ENCODE results near the gene TMEM119.

- TF ChIP-seq CTCF (IDR thresholded peaks at IDR 0.05) (no peak), POLR2A (IDR thresholded peaks at IDR 0.05) (no peak)
Measured at GRCh38 chr12:108584456-108585065, 13.3 kb downstream of the TMEM119 start.

All from adrenal gland (tissue), 5 donors.